Measurements from ENCODE around the gene CTNNA1. TPM values are rescaled to one million over a fixed set of nuclear protein-coding genes. Genes with fewer than 3 reads are reported as not detected.
"Not testable (repeated sequence)": the region's sequence is repeated elsewhere in the genome, so short reads cannot be mapped to it uniquely, and the experiment has no call there.

Gene CTNNA1
- total RNA-seq (2014; rRNA removed; shearing (Covaris generic); ENCODE audit: low replicate concordance), result 233 and 268 TPM in 2 replicates

- peak; percentile 72 for DNase-seq (ENCODE audit: low read depth)
- in situ Hi-C loops (cut with HindIII; ENCODE audit: low pct_unique_long_range_greater_than_20kb, low sequenced_read_pairs), result no loop called here
Measured at GRCh38 chr5:138752951-138753793, at the start of gene CTNNA1. TSS of gene CTNNA1 (plus strand) at chr5:138753425. CDS start at chr5:138781925, 28,500 bp downstream.

- in situ Hi-C loops (cut with HindIII; ENCODE audit: low pct_unique_long_range_greater_than_20kb, low sequenced_read_pairs); DNase-seq (ENCODE audit: low read depth): not testable (repeated sequence)
Measured at GRCh38 chr5:138703777-138704176, 49.4 kb upstream of the CTNNA1 start.

GRCh38 chr5:138705007-138705406 lies 48.2 kb upstream of the CTNNA1 start:
- in situ Hi-C loops (cut with HindIII; ENCODE audit: low pct_unique_long_range_greater_than_20kb, low sequenced_read_pairs), result no loop called here
- no peak for DNase-seq (ENCODE audit: low read depth)

GRCh38 chr5:138705567-138705966 lies 47.7 kb upstream of the CTNNA1 start:
- DNase-seq (ENCODE audit: low read depth), result no peak
- in situ Hi-C loops (cut with HindIII; ENCODE audit: low pct_unique_long_range_greater_than_20kb, low sequenced_read_pairs), result no loop called here

- in situ Hi-C loops (cut with HindIII; ENCODE audit: low pct_unique_long_range_greater_than_20kb, low sequenced_read_pairs), result no loop called here
- DNase-seq (ENCODE audit: low read depth), result peak; percentile 14
Measured at GRCh38 chr5:138706655-138707480, 46.4 kb upstream of the CTNNA1 start.

- in situ Hi-C loops (cut with HindIII; ENCODE audit: low pct_unique_long_range_greater_than_20kb, low sequenced_read_pairs), result no loop called here
- no peak for DNase-seq (ENCODE audit: low read depth)
Measured at GRCh38 chr5:138708791-138709190, 44.4 kb upstream of the CTNNA1 start.

- no peak for DNase-seq (ENCODE audit: low read depth)
- in situ Hi-C loops (cut with HindIII; ENCODE audit: low pct_unique_long_range_greater_than_20kb, low sequenced_read_pairs), result no loop called here
Measured at GRCh38 chr5:138709202-138709601, 44.0 kb upstream of the CTNNA1 start.

GRCh38 chr5:138711087-138711486 lies 42.1 kb upstream of the CTNNA1 start:
- in situ Hi-C loops (cut with HindIII; ENCODE audit: low pct_unique_long_range_greater_than_20kb, low sequenced_read_pairs), result no loop called here
- DNase-seq (ENCODE audit: low read depth), result no peak

- in situ Hi-C loops (cut with HindIII; ENCODE audit: low pct_unique_long_range_greater_than_20kb, low sequenced_read_pairs), result no loop called here
Measured at GRCh38 chr5:138711811-138712210, 41.4 kb upstream of the CTNNA1 start.

GRCh38 chr5:138712324-138712723 lies 40.9 kb upstream of the CTNNA1 start:
- no peak for DNase-seq (ENCODE audit: low read depth)
- in situ Hi-C loops (cut with HindIII; ENCODE audit: low pct_unique_long_range_greater_than_20kb, low sequenced_read_pairs), result no loop called here

More at GRCh38 chr5:138711811-138712210, 41.4 kb upstream of the CTNNA1 start:
- no peak for DNase-seq (ENCODE audit: low read depth)

GRCh38 chr5:138712791-138713190 lies 40.4 kb upstream of the CTNNA1 start:
- in situ Hi-C loops (cut with HindIII; ENCODE audit: low pct_unique_long_range_greater_than_20kb, low sequenced_read_pairs), result no loop called here

GRCh38 chr5:138713247-138713646 lies 40.0 kb upstream of the CTNNA1 start:
- no peak for DNase-seq (ENCODE audit: low read depth)
- in situ Hi-C loops (cut with HindIII; ENCODE audit: low pct_unique_long_range_greater_than_20kb, low sequenced_read_pairs), result no loop called here

More at GRCh38 chr5:138712791-138713190, 40.4 kb upstream of the CTNNA1 start:
- DNase-seq (ENCODE audit: low read depth), result no peak

GRCh38 chr5:138714694-138715093 lies 38.5 kb upstream of the CTNNA1 start:
- DNase-seq (ENCODE audit: low read depth), result no peak

GRCh38 chr5:138715931-138716432 lies 37.2 kb upstream of the CTNNA1 start:
- in situ Hi-C loops (cut with HindIII; ENCODE audit: low pct_unique_long_range_greater_than_20kb, low sequenced_read_pairs), result not testable (repeated sequence)
- peak; percentile 19 for DNase-seq (ENCODE audit: low read depth)

More at GRCh38 chr5:138714694-138715093, 38.5 kb upstream of the CTNNA1 start:
- in situ Hi-C loops (cut with HindIII; ENCODE audit: low pct_unique_long_range_greater_than_20kb, low sequenced_read_pairs), result no loop called here

- DNase-seq (ENCODE audit: low read depth), result peak; percentile 25
- in situ Hi-C loops (cut with HindIII; ENCODE audit: low pct_unique_long_range_greater_than_20kb, low sequenced_read_pairs), result no loop called here
Measured at GRCh38 chr5:138716456-138716924, 36.7 kb upstream of the CTNNA1 start.

GRCh38 chr5:138717399-138717798 lies 35.8 kb upstream of the CTNNA1 start:
- in situ Hi-C loops (cut with HindIII; ENCODE audit: low pct_unique_long_range_greater_than_20kb, low sequenced_read_pairs), result no loop called here
- no peak for DNase-seq (ENCODE audit: low read depth)

GRCh38 chr5:138719811-138720210 lies 33.4 kb upstream of the CTNNA1 start:
- in situ Hi-C loops (cut with HindIII; ENCODE audit: low pct_unique_long_range_greater_than_20kb, low sequenced_read_pairs), result no loop called here

GRCh38 chr5:138720840-138721239 lies 32.4 kb upstream of the CTNNA1 start:
- DNase-seq (ENCODE audit: low read depth), result no peak
- in situ Hi-C loops (cut with HindIII; ENCODE audit: low pct_unique_long_range_greater_than_20kb, low sequenced_read_pairs), result no loop called here

More at GRCh38 chr5:138719811-138720210, 33.4 kb upstream of the CTNNA1 start:
- no peak for DNase-seq (ENCODE audit: low read depth)

- DNase-seq (ENCODE audit: low read depth), result no peak
- in situ Hi-C loops (cut with HindIII; ENCODE audit: low pct_unique_long_range_greater_than_20kb, low sequenced_read_pairs), result no loop called here
Measured at GRCh38 chr5:138721979-138722378, 31.2 kb upstream of the CTNNA1 start.

Measured in Caki2 (cell line).